GM12892 (cell line): ENCODE results near the gene TMBIM4.

Experiments used
- DNase-seq: peaks from one replicate; pipeline ENCODE4 v3.0.0; 2011; ENCODE audit not compliant: insufficient read length
- FAIRE-seq: peaks from 2 replicates; lab custom pipeline; 2011; peaks lifted over from hg19 to GRCh38; lab: Jason Lieb, UNC
- POLR2A ChIP-seq: IDR thresholded peaks from 2 replicates; pipeline ENCODE4 v1.6.1; 2011; ENCODE audit warnings: low read depth, low read length, control low read depth
- POLR2AphosphoS5 ChIP-seq: IDR thresholded peaks from 2 replicates; pipeline ENCODE4 v1.6.1; 2011; ENCODE audit warnings: low read depth, low read length, control low read depth
- TAF1 ChIP-seq: IDR thresholded peaks from 2 replicates; pipeline ENCODE4 v1.6.1; 2011; ENCODE audit warnings: low read depth, mild to moderate bottlenecking, control low read depth, low read length, borderline replicate concordance

The TMBIM4 gene

GRCh38 chr12:66130267-66131066, 39.3 kb downstream of the TMBIM4 start, which contains the start of gene LLPH:
LLPH (minus strand) TSS chr12:66130750; CDS start chr12:66129106, 1,644 bp downstream.
- DNase-seq = peak; percentile 77
- TF ChIP-seq POLR2A = peak; percentile 96
- TF ChIP-seq POLR2AphosphoS5 = peak; percentile 96
- TF ChIP-seq TAF1 = peak; percentile 98
- peak; percentile 95 for FAIRE-seq

GRCh38 chr12:66129934-66130266, 39.9 kb downstream of the TMBIM4 start:
- FAIRE-seq (no peak), DNase-seq (no peak)
- TF ChIP-seq TAF1 = no peak
- TF ChIP-seq POLR2A = no peak
- no peak for TF ChIP-seq POLR2AphosphoS5

- TF ChIP-seq POLR2A (no peak), POLR2AphosphoS5 (no peak)
- FAIRE-seq (no peak), DNase-seq (no peak)
Observed at GRCh38 chr12:66127650-66128049, 42.1 kb downstream of the TMBIM4 start.

- TF ChIP-seq POLR2AphosphoS5 (no peak), POLR2A (no peak), TAF1 (no peak)
- DNase-seq = no peak
- no peak for FAIRE-seq
Observed at GRCh38 chr12:66120477-66120876, 49.3 kb downstream of the TMBIM4 start.

GRCh38 chr12:66119870-66120241, 49.9 kb downstream of the TMBIM4 start:
- TF ChIP-seq POLR2A (no peak), TAF1 (no peak), POLR2AphosphoS5 (no peak)
- FAIRE-seq (no peak), DNase-seq (no peak)

- FAIRE-seq = no peak
- no peak for DNase-seq
- TF ChIP-seq POLR2A = no peak
- no peak for TF ChIP-seq POLR2AphosphoS5
- no peak for TF ChIP-seq TAF1
Observed at GRCh38 chr12:66119229-66119869, 50.4 kb downstream of the TMBIM4 start.

GRCh38 chr12:66118240-66118891, 51.4 kb downstream of the TMBIM4 start:
- FAIRE-seq (no peak), DNase-seq (no peak)
- no peak for TF ChIP-seq POLR2AphosphoS5
- TF ChIP-seq POLR2A = no peak
- TF ChIP-seq TAF1 = no peak

GRCh38 chr12:66117242-66117641, 52.6 kb downstream of the TMBIM4 start:
- no peak for FAIRE-seq

GRCh38 chr12:66115071-66115600, 54.7 kb downstream of the TMBIM4 start:
- FAIRE-seq (no peak), DNase-seq (no peak)
- TF ChIP-seq TAF1 = no peak
- no peak for TF ChIP-seq POLR2A
- TF ChIP-seq POLR2AphosphoS5 = no peak

More at GRCh38 chr12:66117242-66117641, 52.6 kb downstream of the TMBIM4 start:
- DNase-seq = no peak
- TF ChIP-seq POLR2AphosphoS5 (no peak), TAF1 (no peak), POLR2A (no peak)

GRCh38 chr12:66113471-66113870, 56.3 kb downstream of the TMBIM4 start:
- DNase-seq (no peak), FAIRE-seq (no peak)
- TF ChIP-seq TAF1 = no peak
- TF ChIP-seq POLR2AphosphoS5 = no peak
- no peak for TF ChIP-seq POLR2A

- DNase-seq (no peak), FAIRE-seq (no peak)
- no peak for TF ChIP-seq TAF1
- TF ChIP-seq POLR2AphosphoS5 = no peak
- TF ChIP-seq POLR2A = no peak
Observed at GRCh38 chr12:66111605-66112004, 58.2 kb downstream of the TMBIM4 start.

GRCh38 chr12:66109056-66109455, 60.7 kb downstream of the TMBIM4 start:
- TF ChIP-seq POLR2AphosphoS5 (no peak), TAF1 (no peak), POLR2A (no peak)
- no peak for FAIRE-seq
- no peak for DNase-seq

GRCh38 chr12:66108386-66108785, 61.4 kb downstream of the TMBIM4 start:
- DNase-seq (no peak), FAIRE-seq (no peak)
- TF ChIP-seq POLR2AphosphoS5 (no peak), TAF1 (no peak), POLR2A (no peak)
